M059J (cell line): ENCODE data around the gene TIMP2. TPM values are rescaled to one million over a fixed set of nuclear protein-coding genes. Genes with fewer than 3 reads are reported as not detected.

Experiments
- DNase-seq: peaks from one replicate; pipeline ENCODE4 v3.0.0-alpha.2; 2012; ENCODE audit warnings: low read depth
- total RNA-seq: library from RNA; depleted of rRNA; stranded (reverse); fragments of >200 nt; shearing (Covaris generic); gene quantifications from 2 replicates; pipeline ENCODE4 v1.2.3, GENCODE V29; 2014

TIMP2 gene
- total RNA-seq, 1 experiment from 2014 or later, result 289 TPM

GRCh38 chr17:78839762-78840529, 85.2 kb downstream of the TIMP2 start:
- peak; percentile 32 for DNase-seq

DNA sequence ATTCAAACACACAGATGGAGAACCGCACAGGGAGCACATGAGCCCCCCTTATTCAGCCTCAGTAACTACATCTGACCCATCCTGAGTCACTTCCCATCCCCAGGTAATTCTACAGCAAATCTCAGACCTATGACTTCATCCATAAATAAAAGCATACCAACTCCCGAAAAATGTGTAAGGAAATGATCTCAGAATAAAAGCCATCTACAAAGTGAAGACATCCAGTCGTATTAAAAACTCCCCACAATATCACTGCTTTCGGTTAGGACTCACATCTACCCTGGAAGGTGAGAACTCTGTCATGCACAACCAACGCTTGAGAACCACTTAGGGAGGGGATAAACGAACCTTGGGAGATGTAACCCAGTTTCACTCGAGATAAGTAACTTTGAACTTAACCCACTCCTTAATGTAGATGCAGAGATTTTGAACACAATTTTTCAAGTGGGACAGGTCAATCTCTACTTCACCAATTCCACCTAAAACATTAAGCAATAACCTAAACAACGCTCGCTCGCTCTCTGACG, 85.9 kb downstream of the TIMP2 start:
- DNase-seq, result peak; percentile 47

DNA sequence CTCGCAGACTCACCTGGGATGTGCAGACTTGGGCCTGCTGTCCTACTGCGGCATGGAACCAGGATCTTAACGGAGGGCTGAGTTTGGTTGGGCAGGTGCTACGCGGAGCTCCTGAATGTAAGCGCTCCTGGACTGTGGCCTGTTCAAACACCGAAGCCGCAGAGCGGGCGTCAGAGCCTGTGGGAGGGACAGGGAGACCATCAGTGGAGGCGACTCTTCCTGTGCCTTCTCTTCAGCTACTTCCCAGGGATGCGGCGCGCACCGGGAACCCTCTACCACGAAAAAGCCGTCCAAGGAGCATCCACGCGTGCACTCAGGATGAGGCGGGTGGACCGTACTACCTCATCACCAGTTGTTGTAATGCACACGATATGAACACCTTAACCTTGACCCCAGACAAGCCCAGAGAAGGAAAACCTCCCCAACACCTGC, 86.6 kb downstream of the TIMP2 start:
- no peak for DNase-seq

- no peak for DNase-seq
Observed at GRCh38 chr17:78836420-78837021, 88.7 kb downstream of the TIMP2 start.

DNA sequence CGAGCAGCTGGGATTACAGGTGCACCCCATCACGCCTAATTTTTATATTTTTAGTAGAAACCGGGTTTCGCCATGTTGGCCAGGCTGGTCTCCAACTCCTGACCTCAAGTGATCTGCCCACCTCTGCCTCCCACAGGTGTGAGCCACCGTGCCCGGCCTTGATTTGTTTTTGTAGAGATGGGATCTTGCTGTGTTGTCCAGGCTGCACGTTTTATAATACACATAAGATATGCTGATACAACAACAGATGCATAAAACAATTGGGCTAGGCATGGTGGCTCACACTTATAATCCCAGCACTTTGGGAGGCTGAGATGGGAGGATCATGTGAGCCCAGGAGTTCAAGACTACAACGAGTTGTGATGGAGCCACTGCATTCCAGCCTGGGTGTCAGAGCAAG, 90.6 kb downstream of the TIMP2 start:
- DNase-seq, result no peak

GRCh38 chr17:78832541-78832810, 92.7 kb downstream of the TIMP2 start:
- DNase-seq, result no peak

DNA sequence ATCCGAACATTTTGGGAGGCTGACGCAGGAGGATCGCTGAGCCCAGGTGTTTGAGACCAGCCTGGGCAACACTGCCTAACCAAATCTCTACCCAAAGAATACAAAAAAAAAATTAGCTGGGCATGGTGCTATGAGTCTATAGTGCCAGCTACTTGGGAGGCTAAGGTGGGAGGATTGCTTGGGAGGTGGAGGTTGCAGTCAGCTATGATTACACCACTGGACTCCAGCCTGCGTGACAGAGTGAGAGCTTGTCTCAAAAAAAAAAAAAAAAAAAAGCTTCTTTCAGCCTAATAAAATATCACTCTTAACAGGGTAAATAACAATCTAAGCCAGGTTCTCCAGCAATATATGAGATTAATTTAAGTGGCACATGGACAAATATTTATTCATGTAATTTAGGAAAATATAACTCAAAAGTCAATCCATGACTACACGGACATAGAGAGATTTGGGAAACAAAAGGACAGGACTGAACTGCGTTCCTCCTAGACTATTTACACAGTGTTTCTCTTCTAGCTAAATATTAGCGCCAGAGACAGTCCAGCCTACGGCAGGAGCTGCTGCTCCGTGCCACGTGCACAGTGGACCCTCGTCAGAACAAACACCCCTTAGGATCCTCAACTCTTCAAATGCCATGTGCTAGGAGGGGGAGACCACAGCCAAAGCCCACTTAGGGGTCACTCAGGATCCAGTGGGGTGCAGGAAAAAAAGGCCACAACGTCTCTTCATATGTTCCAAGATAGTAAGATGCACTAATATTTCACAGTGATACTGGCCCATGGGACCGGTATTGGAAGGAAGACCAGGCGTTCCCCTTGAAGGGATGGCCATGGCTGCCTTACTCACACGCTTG, 93.3 kb downstream of the TIMP2 start:
- DNase-seq, result no peak

GRCh38 chr17:78829477-78829876, 95.7 kb downstream of the TIMP2 start:
- DNase-seq, result no peak

DNA sequence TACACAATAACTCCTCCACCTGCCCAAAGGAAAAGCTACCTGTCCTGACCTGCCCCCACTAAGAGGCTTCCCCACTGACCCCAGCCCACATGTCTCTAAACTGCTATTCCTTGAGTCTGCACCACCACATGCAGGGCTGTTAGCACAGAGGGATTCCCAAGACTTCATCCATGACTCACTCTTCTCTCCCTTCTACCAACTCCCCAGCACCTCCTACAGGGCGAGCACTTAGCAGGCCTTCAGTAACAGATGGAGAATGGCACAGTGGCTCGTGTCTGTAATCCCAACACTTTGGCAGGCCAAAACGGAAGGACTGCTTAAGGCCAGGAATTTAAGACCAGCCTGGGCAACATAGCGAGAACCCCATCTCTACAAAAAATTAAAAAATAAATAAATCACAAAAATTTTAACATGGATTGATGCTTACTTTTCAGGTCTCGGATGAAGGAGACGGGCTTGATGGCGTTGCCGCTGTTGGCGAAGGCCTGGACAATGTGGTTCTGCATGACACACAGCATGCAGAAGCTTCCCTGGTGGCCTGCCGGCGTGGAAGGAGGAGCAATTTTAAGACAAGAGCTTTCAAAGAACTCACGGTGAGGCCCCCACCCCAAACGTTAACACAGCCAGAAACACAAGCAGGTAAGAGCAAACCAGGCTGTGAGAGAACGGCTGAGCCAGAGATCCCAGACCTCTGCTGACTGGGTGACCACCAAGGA, 96.6 kb downstream of the TIMP2 start:
- peak; percentile 47 for DNase-seq

- no peak for DNase-seq
Observed at GRCh38 chr17:78826836-78827509, 98.2 kb downstream of the TIMP2 start.

GRCh38 chr17:78826421-78826820, 98.8 kb downstream of the TIMP2 start:
- DNase-seq, result no peak

DNA sequence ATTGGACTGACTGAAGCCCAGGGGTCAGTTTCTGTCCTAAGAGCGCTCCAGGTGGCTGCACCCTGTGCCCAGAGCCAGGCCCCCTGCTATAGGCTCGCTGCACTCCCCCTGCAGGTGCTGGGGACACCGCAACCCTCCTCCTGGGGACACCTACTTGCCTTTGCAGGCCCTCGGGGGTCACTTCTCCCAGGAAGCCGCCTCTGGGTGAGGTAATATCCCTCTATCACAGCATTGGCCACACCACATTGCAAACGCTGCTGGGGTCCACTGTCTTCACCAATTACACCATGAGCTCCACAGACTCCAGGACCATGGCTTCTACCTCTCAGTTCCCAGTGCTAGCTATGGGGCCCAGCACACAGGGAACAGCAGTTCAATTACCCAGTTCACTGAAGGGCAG, 99.5 kb downstream of the TIMP2 start:
- DNase-seq, result no peak

GRCh38 chr17:78824240-78824639, 100.9 kb downstream of the TIMP2 start:
- DNase-seq, result no peak

DNA sequence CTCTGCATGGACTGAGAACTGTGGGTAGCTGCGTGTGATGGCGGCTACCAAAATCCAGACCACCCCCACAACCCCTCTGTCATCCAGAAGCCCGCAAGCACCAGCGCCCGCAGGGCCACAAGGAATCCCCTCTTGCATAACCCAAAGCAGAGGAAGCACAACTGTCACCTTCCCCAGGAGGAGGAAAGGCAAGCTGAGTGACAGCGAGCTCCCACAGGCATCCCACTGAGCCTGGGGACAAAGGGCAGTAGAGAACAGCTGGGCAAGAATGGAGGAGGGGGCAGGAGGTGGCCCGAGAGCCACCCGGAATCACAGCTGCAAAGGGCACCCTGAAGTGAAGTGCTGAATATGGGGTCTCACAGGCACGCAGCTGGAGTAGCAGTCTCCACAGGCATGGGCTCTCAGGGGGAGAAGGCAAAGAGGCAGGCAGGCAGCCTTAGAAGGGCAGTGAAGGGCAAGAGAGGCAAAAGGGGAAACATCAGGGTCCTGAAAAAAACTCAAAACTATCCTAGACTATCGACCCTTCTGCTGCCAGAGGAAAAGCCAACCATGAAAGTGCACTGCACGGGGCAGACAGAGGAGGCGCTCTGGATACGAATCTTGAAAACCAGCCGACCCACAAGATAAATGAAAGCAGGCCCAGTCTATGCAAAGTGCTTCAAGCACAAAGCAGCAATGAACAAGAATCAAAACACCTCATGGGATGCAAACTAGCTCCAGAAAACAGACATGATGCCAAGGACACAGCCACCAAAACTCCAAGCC, 101.7 kb downstream of the TIMP2 start:
- no peak for DNase-seq

GRCh38 chr17:78822552-78822951, 102.6 kb downstream of the TIMP2 start:
- peak; percentile 44 for DNase-seq

DNA sequence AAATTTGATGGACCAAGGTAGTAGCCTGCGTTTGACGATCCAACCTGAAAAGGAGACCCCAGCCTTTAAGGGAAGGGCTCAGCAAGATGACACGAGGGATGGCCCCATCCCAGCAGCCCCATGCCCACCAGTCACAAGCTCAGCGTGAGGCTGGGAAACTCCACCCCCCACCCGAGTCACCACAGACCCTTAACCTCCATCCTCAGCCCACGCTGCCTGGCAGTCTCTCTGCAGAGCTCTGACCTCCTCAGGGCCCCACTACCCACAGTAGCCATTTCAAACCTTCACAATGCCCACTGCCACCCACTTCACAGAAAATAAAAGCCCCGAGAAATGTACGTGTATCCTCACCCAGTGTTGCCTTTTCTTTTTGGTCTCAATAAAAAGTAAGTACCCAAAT, 103.2 kb downstream of the TIMP2 start:
- no peak for DNase-seq

- no peak for DNase-seq
Observed at GRCh38 chr17:78820841-78821240, 104.3 kb downstream of the TIMP2 start.

DNA sequence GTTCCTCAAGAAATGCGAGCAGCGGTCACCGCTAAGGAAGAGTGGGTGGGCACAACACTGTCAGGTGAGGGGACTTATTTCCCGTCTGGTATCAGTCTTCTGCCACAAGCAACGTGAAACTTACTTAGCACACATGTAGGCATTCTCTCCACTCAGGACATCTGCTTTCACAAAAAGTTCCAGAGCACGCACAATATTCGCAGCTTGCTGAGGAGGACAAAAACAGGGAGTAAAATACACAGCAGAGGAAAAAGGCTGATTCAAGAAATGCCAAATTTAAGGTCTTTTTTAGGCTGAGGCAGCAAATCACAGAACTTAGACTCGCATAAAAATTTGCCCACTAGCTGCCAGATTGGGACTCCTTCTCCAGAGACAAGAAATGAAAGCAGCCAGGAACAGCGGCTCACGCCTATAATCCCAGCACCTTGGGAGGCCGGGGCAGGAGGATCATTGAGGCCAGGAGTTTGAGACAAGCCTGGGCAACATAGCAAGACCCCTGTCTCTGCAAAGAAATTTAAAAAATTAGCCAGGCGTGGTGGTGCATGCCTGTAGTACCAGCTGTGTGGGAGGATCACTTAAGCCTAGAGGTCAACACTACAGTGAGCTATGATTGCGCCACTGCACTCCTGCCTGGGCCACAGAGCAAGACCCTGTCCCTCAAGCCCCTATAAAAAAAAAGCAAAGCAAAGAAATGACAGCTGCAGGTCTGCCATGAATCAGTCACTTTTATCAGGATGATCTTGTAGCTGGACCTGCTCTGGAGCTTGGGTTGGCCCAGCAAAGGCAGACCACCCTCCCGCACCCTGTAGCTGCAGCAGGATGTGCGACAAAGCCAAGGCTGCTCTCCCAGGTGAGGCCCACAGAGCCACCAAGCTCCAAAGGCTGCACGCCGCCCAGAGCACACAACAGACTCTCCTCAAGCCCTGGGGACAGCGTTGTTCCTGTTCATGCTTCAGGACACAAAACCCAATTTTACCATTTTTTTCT, 105.1 kb downstream of the TIMP2 start:
- DNase-seq, result no peak

DNA sequence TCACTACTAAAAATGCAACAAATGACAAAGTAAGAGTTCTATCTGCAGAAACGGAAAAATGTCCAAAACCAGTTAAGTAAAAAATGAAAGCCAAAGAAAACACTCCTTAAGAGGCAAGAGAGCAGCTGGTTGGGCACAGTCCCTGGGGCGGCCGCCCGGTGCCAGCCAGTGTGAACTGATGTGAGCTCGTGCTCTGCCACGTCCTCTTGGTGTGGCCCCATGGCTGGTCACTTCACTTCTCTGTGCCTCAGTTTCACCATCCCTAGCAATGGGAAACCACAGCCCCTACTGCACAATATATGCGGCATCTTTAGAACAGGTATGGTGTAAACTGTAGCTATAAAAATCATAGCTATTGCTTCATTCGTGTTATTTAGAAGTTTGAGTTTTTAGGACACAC, 105.8 kb downstream of the TIMP2 start:
- DNase-seq, result no peak
